Peyer's patch (tissue), 4 donors: Measurements from ENCODE around the gene EEF1A2.

Source experiments
- POLR2A ChIP-seq, 2 donors: fragments of 450-650 bp; IDR thresholded peaks; one replicate each; pipeline ENCODE4 v1.5.1; 2017; ENCODE audit warnings: antibody characterized with exemption in 2 of 2, mild to moderate bottlenecking in 2 of 2, moderate library complexity in 2 of 2
- TF ChIP-seq, protein P1 (sequence below), 6 experiments: fragments of 450-650 bp in 4 of 6; fragments of 200-600 bp in 2 of 6; sonication (generic) in 1 of 6; IDR thresholded peaks; one replicate each; pipeline ENCODE4 v1.5.1; 2017 to 2019; ENCODE audit warnings: antibody characterized with exemption in 6 of 6, mild to moderate bottlenecking in 3 of 6, moderate library complexity in 1 of 6

DNA sequence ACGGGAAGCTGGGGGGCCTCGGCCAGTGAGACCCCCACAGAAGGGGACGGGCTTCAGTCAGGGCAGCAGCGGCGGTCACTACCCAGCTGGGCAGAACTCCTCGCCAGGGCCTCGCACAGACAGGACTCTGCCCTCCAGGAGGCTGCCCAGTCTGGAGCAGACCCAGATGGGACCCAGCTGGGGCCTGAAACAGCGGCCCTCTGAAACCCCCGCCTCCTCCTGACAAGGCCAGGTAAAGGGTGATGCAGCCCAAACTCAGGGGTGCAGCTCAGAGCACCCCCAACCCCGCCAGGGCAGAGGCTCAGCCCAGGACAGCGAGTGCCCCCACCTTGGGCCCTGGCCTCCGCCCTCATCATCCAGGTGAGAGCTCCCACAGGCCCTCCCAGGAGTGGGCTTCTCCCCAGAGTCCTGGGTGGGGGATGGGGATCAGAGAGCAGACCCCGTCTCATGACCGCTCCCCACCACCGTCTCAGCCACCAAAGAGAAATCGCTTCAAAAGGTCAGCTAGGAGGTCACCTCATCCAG is 2.2 kb downstream of the EEF1A2 start:
- TF ChIP-seq, protein P1, sequence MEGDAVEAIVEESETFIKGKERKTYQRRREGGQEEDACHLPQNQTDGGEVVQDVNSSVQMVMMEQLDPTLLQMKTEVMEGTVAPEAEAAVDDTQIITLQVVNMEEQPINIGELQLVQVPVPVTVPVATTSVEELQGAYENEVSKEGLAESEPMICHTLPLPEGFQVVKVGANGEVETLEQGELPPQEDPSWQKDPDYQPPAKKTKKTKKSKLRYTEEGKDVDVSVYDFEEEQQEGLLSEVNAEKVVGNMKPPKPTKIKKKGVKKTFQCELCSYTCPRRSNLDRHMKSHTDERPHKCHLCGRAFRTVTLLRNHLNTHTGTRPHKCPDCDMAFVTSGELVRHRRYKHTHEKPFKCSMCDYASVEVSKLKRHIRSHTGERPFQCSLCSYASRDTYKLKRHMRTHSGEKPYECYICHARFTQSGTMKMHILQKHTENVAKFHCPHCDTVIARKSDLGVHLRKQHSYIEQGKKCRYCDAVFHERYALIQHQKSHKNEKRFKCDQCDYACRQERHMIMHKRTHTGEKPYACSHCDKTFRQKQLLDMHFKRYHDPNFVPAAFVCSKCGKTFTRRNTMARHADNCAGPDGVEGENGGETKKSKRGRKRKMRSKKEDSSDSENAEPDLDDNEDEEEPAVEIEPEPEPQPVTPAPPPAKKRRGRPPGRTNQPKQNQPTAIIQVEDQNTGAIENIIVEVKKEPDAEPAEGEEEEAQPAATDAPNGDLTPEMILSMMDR (IDR thresholded peaks at IDR 0.05), result no peak
- no peak for TF ChIP-seq POLR2A (IDR thresholded peaks at IDR 0.05)
